VCaP (cell line): ENCODE data around the gene RAI1.

Experiments
- H3K27ac ChIP-seq: fragments of 450-650 bp; 2 replicates; pipeline ENCODE4 v1.5.1; 2017
- TF ChIP-seq, protein P1 (sequence below): fragments of 450-650 bp; conservative IDR thresholded peaks from 2 replicates; pipeline ENCODE4 v1.5.1; 2017; ENCODE audit warnings: mild to moderate bottlenecking, moderate library complexity

RAI1 gene

GRCh38 chr17:17699491-17699890 is 18.2 kb downstream of the RAI1 start:
- H3K27ac ChIP-seq, result peak overlapping the region; percentile 98
- TF ChIP-seq, protein P1, sequence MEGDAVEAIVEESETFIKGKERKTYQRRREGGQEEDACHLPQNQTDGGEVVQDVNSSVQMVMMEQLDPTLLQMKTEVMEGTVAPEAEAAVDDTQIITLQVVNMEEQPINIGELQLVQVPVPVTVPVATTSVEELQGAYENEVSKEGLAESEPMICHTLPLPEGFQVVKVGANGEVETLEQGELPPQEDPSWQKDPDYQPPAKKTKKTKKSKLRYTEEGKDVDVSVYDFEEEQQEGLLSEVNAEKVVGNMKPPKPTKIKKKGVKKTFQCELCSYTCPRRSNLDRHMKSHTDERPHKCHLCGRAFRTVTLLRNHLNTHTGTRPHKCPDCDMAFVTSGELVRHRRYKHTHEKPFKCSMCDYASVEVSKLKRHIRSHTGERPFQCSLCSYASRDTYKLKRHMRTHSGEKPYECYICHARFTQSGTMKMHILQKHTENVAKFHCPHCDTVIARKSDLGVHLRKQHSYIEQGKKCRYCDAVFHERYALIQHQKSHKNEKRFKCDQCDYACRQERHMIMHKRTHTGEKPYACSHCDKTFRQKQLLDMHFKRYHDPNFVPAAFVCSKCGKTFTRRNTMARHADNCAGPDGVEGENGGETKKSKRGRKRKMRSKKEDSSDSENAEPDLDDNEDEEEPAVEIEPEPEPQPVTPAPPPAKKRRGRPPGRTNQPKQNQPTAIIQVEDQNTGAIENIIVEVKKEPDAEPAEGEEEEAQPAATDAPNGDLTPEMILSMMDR, result no peak

- peak overlapping the region; percentile 98 for H3K27ac ChIP-seq
- TF ChIP-seq, protein P1, result no peak
Measured at GRCh38 chr17:17700251-17700969, 19.2 kb downstream of the RAI1 start.

- TF ChIP-seq, protein P1, result no peak
- peak overlapping the region; percentile 98 for H3K27ac ChIP-seq
Measured at GRCh38 chr17:17701112-17701511, 19.9 kb downstream of the RAI1 start.

GRCh38 chr17:17701658-17702057 is 20.4 kb downstream of the RAI1 start:
- TF ChIP-seq, protein P1, result no peak
- H3K27ac ChIP-seq, result peak overlapping the region; percentile 98; the same call in 1 of the 2 replicates

GRCh38 chr17:17702449-17703139 is 21.3 kb downstream of the RAI1 start:
- H3K27ac ChIP-seq, result no peak overlapping the region
- TF ChIP-seq, protein P1, result no peak

- TF ChIP-seq, protein P1, result no peak
- H3K27ac ChIP-seq, result no peak overlapping the region
Measured at GRCh38 chr17:17703140-17703919, 22.1 kb downstream of the RAI1 start.

DNA sequence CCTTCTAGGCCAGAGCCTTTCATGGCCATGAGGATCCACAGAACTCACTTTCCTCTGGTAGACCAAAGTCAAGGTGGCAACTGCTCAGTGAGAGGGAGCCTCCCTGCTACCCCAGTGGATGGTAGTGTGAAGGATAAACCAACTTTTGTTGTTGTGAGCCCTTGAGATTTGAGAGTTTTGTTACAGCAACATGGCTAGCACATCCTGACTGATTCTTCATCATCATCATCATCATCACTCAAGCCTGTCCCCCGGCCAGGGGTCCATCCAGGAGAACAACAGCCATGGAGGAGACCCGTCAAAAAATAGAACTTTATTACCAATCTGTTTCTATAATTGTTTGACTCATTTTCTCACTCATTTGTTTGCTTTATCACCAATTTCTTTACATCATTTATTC is 23.7 kb downstream of the RAI1 start:
- no peak overlapping the region for H3K27ac ChIP-seq
- TF ChIP-seq, protein P1, result no peak
